CD4-positive, alpha-beta T cell treated with Interleukin-6 at 100 ng/mL for 8 hours (primary cell): ENCODE results near the gene TSPAN9.

Experiments
- DNase-seq: peaks from one replicate; pipeline ENCODE4 v3.0.0-alpha.2; 2020; ENCODE audit warnings: mixed read lengths, low spot score

Gene TSPAN9

GRCh38 chr12:3099146-3099545, 22.0 kb downstream of the TSPAN9 start:
- DNase-seq: no peak

DNA sequence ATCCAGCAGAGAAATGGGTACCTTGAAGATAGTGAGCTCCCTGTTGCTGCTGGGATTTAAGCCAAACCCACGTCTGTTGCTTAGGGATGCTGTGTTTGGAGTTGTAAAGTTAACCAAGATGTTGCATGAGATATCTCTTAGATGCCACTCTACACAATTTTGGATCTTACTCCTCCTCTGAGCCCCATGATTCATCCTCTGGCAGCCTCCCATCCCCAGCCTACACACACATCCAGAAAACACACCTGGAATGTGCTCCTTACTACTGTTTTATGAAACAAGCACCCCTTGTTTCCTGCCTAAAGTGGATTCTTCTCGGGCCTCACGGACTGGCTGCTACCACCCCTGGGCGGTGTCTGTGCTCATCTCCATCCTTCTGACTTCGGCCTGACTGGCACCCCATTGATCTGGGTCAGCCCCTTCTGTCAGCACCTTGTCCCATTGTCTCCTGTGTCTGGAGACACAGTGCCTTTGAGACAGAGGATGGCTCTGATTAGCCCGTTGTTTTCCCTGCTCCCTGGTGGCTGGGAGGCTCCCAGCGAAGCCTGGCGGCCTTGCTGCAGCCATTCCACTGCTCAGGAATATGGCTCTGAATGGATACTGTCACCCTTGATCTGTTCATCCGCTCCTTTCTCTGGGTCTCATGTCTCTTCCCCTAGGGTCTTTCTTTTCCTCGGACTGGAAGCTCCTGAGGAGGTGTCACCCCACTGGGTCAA, 24.3 kb downstream of the TSPAN9 start:
- DNase-seq: no peak

- no peak for DNase-seq
Observed at GRCh38 chr12:3102771-3103410, 25.7 kb downstream of the TSPAN9 start.

DNA sequence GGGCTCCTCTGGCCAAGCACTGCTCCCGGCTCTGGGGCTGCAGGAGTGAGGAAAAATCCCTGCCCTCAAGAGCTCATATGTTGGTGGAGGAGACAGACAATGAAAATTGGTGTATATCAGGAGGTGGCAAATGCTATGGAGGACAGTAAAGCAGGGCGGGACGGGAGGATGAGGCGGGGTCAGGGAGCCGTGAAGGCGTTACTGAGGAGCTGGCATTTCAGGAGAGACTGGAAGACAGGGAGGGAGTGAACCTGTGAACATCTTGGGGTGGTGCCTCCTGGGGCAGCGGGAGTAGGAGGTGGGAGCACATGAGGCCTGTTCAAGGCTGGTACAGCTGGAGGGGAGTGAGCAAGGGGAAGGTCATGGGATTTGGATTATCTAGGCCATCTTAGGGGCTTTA, 26.6 kb downstream of the TSPAN9 start:
- DNase-seq: no peak

DNA sequence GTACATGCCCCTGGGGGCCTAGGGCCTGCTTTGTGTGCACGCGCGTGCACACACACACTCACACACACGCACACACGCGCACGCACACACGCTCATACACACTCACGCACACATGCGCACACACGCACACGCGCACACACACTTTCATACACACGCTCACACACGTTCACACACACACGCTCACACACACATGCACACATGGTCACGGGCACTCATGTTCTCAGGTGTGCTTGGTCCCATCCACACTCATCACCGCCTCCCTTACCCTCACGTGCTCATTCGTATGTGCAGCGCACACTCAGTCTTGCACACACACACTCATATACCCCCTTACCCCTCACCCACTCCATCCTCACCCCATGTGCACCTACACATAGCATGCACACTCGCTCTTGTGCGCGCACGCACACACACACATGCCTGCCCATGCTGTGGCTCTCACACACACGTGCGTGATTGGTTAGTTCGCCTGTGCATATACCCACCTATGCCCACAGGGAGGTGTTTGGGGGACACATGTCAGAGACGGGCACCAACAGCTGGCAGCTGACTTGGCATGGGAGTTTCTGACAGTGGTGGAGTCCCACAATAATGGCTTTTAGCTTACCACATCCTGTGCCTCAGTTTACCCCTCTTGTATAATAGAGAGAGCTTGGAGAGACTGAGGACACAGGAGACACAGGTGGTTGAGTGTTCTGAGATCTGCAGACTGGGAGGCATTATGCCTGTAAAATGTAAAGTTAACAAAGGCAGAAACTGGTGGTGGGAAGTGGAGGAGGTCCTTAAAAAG, 28.7 kb downstream of the TSPAN9 start:
- no peak for DNase-seq

GRCh38 chr12:3106579-3106978, 29.4 kb downstream of the TSPAN9 start:
- no peak for DNase-seq

GRCh38 chr12:3107071-3107583, 29.9 kb downstream of the TSPAN9 start:
- DNase-seq: no peak

- no peak for DNase-seq
Observed at GRCh38 chr12:3107954-3108353, 30.8 kb downstream of the TSPAN9 start.

DNA sequence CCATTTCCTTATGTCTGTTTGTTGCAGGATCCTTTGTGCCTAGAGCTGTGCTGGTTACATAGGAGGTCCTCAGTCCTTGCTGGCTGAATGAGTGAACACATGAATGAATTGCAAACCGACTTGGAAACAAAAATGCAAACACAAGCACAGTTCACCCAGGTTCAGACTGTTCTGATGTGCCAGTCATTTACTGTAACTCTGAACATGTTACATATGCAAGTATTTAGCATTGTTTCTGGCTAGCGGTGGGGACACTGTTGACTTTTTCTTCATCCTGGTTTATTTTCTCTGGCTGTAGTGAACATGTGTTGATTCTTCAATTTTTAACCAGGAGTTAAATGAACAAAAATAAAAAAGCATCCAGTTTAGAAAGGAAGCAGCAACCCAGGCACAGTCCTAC, 33.4 kb downstream of the TSPAN9 start:
- no peak for DNase-seq

DNA sequence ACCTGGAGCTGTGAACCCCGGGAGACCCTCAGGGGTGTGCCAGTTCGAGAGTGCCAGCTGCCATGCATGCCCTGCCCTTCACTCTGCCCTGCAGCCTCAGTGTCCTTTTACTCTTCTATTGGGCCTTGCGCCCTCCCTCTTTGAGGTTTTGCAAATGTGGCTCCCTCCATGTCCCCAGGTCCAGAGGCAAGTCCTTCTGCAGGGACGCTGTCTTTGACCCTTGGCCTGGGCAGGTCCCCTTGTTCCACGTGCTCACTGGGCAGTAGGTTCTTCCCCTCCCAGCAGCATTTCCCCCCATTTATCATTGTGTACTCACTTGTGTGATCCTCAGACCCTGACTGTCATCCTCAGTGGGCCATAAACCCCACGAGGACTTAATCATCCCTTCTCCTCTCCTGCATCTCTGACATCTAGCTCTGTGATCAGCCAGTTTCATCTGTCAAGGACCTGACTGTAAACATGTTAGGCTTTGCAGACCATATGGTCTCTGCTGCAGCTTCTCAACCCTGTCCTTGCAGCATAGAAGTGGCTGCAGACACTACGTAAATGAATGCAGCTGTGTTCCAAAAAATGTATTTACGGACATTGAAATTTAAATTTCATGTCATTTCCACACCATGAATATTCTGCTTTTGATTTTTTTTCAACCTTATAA, 36.6 kb downstream of the TSPAN9 start:
- no peak for DNase-seq

- no peak for DNase-seq
Observed at GRCh38 chr12:3114671-3115070, 37.5 kb downstream of the TSPAN9 start.

- no peak for DNase-seq
Observed at GRCh38 chr12:3115078-3115477, 37.9 kb downstream of the TSPAN9 start.

DNA sequence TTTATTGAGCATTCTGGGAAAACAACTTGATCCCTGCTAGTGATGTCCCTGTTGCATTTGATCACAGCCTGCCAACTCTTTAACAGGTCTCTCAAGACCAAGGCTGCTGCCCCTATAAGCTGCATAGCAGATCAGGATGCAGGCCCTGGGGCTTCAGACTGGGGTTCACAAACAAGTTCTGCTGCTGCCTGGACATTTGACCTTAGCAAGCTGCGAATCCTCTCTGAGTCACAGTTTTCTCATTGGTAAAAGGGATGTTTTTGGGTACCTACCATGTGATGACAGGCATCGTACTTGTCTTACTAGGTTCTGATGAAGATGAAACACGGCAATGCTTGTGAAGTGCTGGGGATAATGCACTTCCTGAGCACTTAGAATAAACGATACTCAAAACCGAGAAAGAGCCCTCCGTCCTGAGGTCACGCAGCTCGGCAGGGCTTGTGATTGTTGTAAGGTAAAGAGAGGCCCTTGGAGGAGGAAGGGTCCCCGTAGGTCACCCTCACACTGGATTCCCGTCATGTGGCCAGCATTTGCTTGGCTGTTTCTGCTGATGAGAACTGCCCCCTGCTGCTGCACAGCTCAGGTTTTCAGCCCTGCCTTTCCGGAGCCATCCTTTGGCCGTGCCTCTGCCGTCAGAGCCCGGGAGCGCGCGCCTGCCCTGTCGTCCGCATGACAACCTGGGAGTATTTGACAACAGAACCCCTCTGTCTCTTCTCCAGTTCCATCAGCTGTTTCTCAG, 39.1 kb downstream of the TSPAN9 start:
- DNase-seq: no peak

DNA sequence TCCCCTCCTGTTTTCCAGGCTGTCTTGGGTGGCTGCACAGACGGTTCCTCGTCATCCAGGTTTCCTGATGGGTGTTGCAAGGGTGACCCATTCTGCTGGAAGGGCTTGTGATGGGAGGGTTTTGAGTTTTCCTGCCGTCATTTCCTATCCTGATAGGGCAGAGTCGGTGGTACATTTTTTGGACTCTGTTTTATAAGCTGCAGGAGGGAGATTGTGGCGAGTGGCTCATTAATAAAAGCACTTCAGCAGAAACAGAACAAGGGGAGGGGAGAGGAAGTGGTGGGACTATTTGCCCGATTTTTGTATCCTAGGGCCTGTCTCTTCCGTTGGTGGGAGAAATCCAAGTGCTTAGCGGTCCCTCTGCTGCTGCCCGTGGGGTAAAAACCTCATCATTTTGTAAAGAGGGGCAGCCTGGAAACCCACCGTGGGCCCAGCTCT, 40.0 kb downstream of the TSPAN9 start:
- DNase-seq: no peak

DNA sequence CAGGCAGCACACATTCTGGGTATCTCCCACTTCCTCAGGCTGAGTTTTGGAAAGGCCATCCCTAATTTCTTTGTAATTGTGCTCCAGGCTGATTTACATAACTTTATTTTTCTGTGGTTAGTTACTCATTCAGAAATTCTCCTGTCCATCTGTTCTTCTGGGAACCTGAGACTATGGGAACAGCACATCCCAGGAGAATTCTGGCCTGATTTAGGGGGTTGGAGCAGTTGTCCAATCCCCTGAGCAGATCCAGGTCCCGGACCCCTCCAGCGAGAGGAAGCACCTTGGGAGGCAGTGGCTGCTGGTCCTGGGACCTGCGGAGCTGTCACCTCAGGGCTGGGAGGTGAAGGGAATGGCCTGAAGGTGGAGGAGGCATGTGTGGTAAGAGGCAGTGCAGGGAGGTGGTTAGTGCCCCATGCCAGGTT, 40.4 kb downstream of the TSPAN9 start:
- DNase-seq: no peak

GRCh38 chr12:3119192-3119755, 42.1 kb downstream of the TSPAN9 start:
- no peak for DNase-seq

GRCh38 chr12:3119756-3120601, 42.8 kb downstream of the TSPAN9 start:
- no peak for DNase-seq

DNA sequence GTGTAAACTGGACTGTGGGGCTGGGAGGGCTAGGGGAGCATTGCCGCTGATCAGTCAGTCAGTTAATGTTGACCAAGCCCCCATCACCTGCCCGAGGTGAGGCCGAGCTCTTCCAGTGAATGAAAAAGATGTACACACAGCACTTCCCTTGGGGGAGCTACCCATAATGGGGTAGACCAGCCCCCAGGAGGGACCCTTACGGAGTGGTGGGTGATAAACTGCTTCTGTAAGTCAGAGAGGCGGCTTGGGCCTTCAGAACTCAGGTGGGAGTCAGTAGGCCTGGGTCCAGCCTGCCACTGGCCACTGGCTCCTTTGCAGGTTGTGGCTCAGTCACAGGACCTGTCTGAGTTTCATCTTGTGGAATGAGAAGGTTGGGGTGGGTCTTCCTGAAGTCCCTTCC, 43.5 kb downstream of the TSPAN9 start:
- DNase-seq: no peak

DNA sequence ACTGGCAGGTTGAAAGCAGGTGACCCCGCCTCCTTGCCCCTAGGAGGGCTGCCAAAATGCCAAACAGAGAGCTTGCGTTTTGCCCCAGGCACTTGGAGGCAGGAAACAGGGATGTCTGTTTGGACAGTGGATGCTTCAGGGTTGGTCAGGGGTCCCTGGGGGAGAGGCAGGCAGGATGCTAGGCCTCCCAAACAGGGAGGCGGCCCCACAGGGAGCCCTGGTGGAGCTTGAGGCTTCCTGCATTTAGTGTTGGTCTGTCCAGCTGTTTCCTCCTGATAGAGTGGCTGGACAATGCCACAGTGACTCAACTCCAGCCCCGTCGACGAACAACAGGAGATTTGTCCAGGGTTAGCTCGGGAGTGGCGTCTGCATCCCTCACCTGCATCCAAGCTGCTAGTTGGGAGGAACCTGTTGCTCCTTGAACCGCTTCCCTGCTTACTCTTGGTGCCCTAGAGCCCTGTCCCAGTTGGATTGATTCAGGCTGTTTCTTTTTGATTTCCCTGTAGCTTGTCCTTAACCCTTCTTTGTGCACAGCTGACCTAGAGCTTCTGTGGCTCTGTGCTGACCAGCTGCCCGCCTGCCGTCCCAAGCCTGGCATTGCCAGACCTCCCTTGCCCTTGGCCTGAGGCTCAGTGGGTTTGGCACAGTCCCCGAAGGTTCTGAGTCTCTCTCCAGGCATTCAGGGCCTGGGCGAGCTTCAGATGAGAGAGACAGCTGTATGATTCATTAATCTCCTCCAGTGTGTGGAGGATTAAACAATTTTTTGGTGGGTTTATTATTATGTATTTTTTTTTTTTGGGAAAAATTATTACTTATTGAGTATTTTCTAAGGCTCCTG, 45.9 kb downstream of the TSPAN9 start:
- no peak for DNase-seq
